Activated T-helper 1 cell treated with anti-CD3 and anti-CD28 coated beads, Interleukin-12 subunit alpha, Interleukin-12 subunit beta, Interleukin-2, Interleukin-4 antibody, amounts not matched to agents 30 ng/mL and 10 ng/mL and 1 ng/mL, durations not matched to agents 14 hours and 24 hours and 36 hours (primary cell): Measurements from ENCODE around the gene KCNH2. TPM values are rescaled to one million over a fixed set of nuclear protein-coding genes. Genes with fewer than 3 reads are reported as not detected.

Experiments
- DNase-seq: peaks from one replicate; pipeline ENCODE4 v3.0.0; 2021; ENCODE audit warnings: low spot score
- H3K27ac Mint-ChIP-seq: one replicate; pipeline ENCODE4 v1.8.0; 2021; ENCODE audit warnings: mild to moderate bottlenecking, mixed read lengths
- H3K27me3 Mint-ChIP-seq: one replicate; pipeline ENCODE4 v1.8.0; 2022; ENCODE audit warnings: mild to moderate bottlenecking, moderate library complexity, mixed read lengths; ENCODE audit not compliant: insufficient read depth
- H3K36me3 Mint-ChIP-seq: one replicate; pipeline ENCODE4 v1.8.0; 2021; ENCODE audit warnings: low read depth, mixed read lengths
- H3K4me1 Mint-ChIP-seq: one replicate; pipeline ENCODE4 v1.8.0; 2021; ENCODE audit warnings: low read depth, mixed read lengths
- H3K4me3 Mint-ChIP-seq: one replicate; pipeline ENCODE4 v1.8.0; 2021; ENCODE audit warnings: mild to moderate bottlenecking, moderate library complexity, mixed read lengths
- H3K9me3 Mint-ChIP-seq: one replicate; pipeline ENCODE4 v1.8.0; 2021; ENCODE audit warnings: mixed read lengths
- intact Hi-C: fragments of 100-400 bp; cut with micrococcal nuclease; formaldehyde crosslinking; loops from one replicate; pipeline ENCODE4 v1.15.1; 2024
- total RNA-seq: library from RNA; stranded (reverse); gene quantifications from 2 replicates; pipeline ENCODE4 v1.2.3, GENCODE V29; 2022

Gene KCNH2
- total RNA-seq, 1 donor from 2014 or later = 0.49 TPM

DNA sequence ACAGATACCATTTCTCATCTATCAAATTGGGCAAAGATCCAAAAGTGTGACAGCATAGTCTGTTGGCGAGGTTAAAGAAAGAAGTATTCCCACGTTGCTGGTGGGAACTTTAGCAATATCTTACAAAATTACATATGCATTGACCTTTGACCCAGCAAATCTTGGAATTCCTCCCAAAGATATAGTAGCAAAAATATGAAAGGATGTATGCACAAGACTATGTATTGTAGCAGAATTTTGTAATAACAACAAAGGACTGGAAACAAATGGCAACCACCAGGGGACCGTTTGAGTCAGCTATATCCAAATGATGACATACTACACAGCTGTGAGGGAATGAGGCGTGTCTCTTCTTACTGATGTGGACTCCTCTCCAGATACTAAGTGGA lies 50.2 kb downstream of the KCNH2 start:
- intact Hi-C loops = no loop called here
- Mint-ChIP-seq H3K9me3 (no peaks in the 10 kb centered on the region), H3K4me1 (peaks cover 5% of the 10 kb centered on the region), H3K27ac (no peak overlapping the region), H3K4me3 (no peak overlapping the region), H3K27me3 (peaks cover 34% of the 10 kb centered on the region), H3K36me3 (no peaks in the 10 kb centered on the region)
- no peak for DNase-seq

DNA sequence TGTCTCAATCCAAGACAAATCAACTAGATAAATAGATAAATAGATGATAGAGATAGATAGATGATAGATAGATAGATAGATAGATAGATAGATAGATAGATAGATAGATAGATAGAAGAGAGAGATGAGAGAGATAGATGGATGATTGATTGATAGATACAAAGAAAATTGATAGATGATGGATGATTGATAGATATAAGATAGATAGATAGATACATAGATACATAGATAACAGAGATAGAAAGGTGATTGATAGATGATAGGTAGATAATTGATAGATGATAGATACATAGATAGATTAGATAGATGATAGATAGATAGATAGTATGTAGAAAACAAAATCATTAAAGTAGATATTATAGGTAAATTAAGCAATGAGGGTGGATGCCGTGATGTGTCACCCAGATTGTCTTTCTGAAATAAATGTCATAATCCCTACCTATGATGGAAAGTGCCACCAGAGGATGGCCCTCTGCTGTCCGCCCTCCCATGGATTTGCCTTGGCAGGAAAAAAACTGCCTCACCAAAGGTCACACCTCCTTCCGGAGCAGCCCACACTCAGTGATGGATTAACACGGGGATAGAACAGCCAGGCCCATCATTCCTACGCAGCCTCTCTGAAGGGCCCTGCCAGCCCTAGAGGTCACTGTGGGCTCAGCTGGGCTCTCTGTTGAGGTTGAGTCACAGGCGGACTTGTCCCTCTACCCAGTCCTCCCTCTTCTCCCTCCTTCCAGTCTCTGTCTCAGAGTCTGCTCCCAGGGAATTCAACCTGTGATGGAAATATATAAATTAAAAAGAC lies 50.8 kb downstream of the KCNH2 start:
- H3K36me3 Mint-ChIP-seq = no peaks in the 10 kb centered on the region
- H3K4me3 Mint-ChIP-seq = no peak overlapping the region
- DNase-seq = no peak
- H3K9me3 Mint-ChIP-seq = no peaks in the 10 kb centered on the region
- no peak overlapping the region for H3K27ac Mint-ChIP-seq
- peaks cover 5% of the 10 kb centered on the region for H3K4me1 Mint-ChIP-seq
- intact Hi-C loops = no loop called here
- peaks cover 37% of the 10 kb centered on the region for H3K27me3 Mint-ChIP-seq

DNA sequence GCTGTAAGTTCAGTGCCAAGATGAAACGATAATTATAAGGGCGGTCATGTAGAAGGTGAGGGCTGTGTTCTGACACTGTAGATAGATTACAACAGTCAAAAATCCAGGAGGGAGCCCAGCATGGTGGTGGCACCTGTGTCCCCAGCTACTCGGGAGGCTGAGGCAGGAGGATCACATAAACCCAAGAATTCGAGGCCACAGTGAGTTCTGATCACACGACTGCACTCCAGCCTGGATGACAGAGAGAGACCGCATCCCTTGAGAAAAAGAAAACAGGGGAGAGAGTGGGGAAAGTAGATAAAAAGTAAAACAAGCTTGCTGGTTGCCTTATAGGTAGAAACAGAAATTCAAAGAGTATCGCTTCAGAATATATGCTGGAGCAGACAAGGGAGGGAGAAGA lies 52.1 kb downstream of the KCNH2 start:
- Mint-ChIP-seq H3K9me3 (no peaks in the 10 kb centered on the region), H3K27me3 (peaks cover 38% of the 10 kb centered on the region), H3K4me3 (no peak overlapping the region), H3K4me1 (peaks cover 5% of the 10 kb centered on the region), H3K27ac (no peak overlapping the region), H3K36me3 (no peaks in the 10 kb centered on the region)
- intact Hi-C loops = no loop called here
- DNase-seq = no peak

DNA sequence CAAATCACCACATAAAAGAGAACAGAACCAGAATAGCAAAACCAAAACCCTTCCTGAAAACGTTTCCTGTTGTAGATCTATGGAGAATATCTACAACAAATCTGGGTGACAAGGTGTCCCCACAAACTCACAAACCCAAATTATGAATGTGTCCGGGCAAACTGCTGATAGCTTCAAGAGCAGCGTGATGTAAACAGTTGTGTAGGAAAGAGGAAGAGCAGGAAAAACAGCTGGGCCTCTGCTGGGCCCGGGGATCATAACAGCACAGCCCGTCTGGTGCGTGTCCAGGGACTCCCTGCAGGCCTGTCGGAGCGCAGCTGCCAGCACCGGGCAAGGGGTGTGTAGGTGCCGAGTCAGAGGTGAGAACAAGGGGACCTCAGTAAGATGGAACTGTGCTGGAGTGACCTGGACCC lies 53.7 kb downstream of the KCNH2 start:
- intact Hi-C loops = no loop called here
- Mint-ChIP-seq H3K4me1 (peaks cover 5% of the 10 kb centered on the region), H3K4me3 (no peak overlapping the region), H3K27me3 (peaks cover 37% of the 10 kb centered on the region), H3K9me3 (no peaks in the 10 kb centered on the region), H3K27ac (no peak overlapping the region), H3K36me3 (no peaks in the 10 kb centered on the region)
- no peak for DNase-seq

DNA sequence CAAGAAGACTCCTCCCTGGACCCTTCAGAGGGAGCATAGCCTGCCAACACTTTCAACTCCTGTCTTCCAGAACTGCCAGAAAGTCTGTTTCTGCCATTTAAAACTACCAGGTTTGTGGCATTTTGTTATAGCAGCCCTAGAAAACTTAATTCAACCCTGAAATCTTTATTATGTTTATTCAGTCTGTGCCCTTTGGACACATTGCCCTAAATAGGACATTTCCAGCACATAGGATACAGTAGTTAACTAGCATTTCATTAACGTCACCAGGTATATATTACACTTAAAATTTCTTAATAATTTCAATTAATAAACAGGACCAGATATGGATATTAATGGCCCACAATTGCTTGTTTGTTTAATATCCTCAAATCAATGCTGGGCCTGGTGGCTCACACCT lies 54.3 kb downstream of the KCNH2 start:
- Mint-ChIP-seq H3K36me3 (no peaks in the 10 kb centered on the region), H3K27ac (no peak overlapping the region), H3K4me3 (no peak overlapping the region), H3K27me3 (peaks cover 37% of the 10 kb centered on the region), H3K4me1 (peaks cover 5% of the 10 kb centered on the region), H3K9me3 (no peaks in the 10 kb centered on the region)
- intact Hi-C loops = no loop called here
- no peak for DNase-seq

DNA sequence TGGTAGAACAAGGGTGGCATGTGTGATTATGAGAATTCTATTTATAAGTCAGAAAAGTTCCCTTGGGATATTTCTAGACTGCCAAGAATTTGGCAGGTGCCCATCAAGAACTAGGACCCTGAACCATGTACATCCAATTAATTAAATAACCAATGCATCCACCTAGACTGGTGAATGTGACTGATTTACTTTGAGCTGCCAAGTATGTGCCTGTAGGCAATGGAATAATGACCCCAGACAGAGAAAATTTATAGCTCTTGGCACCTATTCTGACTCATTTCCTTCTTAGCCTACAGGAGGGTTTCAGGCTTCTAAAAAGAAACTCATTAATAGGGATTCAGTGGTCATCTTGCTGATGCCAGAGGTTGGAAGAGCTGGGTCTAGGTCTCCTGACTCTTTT lies 54.9 kb downstream of the KCNH2 start:
- no peaks in the 10 kb centered on the region for H3K36me3 Mint-ChIP-seq
- DNase-seq = no peak
- intact Hi-C loops = no loop called here
- H3K4me1 Mint-ChIP-seq = peaks cover 5% of the 10 kb centered on the region
- H3K27me3 Mint-ChIP-seq = peaks cover 39% of the 10 kb centered on the region
- no peak overlapping the region for H3K4me3 Mint-ChIP-seq
- no peaks in the 10 kb centered on the region for H3K9me3 Mint-ChIP-seq
- no peak overlapping the region for H3K27ac Mint-ChIP-seq

DNA sequence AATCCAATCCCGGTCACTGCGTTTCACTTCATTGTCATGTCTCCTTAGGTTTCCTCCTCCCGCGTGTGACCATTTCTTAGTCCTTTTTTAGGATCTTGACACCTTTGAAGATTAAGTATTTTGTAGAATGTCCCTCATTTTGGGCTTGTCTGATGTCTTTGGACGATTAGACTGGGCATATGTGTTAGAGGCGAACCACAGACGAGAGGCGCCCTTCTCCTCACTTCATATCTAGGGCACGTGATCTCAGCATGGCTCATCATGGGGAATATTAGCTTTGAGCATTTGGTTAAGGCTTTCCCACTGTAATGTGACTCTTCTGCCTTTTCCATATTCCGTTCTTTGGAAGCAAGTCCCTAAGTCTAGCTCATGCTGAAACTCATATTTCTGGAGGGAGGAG lies 59.0 kb downstream of the KCNH2 start:
- no peak overlapping the region for H3K27ac Mint-ChIP-seq
- H3K9me3 Mint-ChIP-seq = no peaks in the 10 kb centered on the region
- intact Hi-C loops = no loop called here

DNA sequence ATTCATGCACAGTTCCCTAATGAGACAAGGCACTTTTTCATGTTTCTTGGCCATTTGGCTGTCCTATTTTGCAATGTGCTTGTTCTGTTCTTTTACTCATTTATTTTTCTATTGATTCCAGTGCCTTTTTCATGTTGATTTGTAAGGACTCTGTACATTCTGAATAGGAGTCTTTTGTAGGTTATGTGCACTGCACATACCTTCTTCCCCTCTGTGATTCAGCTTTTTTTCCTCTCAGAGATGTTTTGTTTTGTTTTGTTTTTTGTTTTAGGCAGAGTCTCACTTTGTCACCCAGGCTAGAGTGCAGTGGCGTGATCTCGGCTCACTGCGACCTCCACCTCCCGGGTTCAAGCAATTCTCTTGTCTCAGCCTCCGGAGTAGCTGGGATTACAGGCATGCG lies 59.7 kb downstream of the KCNH2 start:
- intact Hi-C loops = no loop called here
- no peak overlapping the region for H3K4me3 Mint-ChIP-seq
- no peaks in the 10 kb centered on the region for H3K36me3 Mint-ChIP-seq
- H3K27me3 Mint-ChIP-seq = peaks cover 38% of the 10 kb centered on the region
- no peak for DNase-seq
- H3K27ac Mint-ChIP-seq = no peak overlapping the region
- H3K4me1 Mint-ChIP-seq = no peaks in the 10 kb centered on the region
- H3K9me3 Mint-ChIP-seq = no peaks in the 10 kb centered on the region

More for the DNA sequence above, 59.0 kb downstream of the KCNH2 start:
- Mint-ChIP-seq H3K27me3 (peaks cover 38% of the 10 kb centered on the region), H3K4me3 (no peak overlapping the region), H3K36me3 (no peaks in the 10 kb centered on the region), H3K4me1 (peaks cover 1% of the 10 kb centered on the region)
- DNase-seq = no peak

DNA sequence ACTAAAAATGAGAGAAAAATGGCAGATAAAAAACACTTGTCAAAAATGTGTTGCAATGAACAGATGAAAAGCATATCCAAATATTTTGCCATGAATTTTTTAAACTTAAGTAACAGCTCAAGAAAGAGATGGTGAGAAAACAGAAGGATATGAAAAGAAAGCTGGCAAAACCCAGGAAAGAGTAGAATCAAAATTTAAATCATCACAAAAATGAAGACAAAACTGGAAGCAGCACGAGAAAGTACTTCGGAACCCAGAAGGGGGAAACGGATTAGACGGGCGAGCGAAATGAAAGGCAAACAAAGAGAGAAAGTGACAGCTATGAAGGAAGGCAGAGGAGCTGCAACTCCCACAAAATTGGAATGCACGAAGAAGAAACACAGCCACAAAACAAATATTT lies 60.2 kb downstream of the KCNH2 start:
- no peak overlapping the region for H3K27ac Mint-ChIP-seq
- H3K9me3 Mint-ChIP-seq = no peaks in the 10 kb centered on the region
- H3K27me3 Mint-ChIP-seq = peaks cover 38% of the 10 kb centered on the region
- no peak overlapping the region for H3K4me3 Mint-ChIP-seq
- intact Hi-C loops = no loop called here
- DNase-seq = no peak
- no peaks in the 10 kb centered on the region for H3K4me1 Mint-ChIP-seq
- H3K36me3 Mint-ChIP-seq = no peaks in the 10 kb centered on the region

DNA sequence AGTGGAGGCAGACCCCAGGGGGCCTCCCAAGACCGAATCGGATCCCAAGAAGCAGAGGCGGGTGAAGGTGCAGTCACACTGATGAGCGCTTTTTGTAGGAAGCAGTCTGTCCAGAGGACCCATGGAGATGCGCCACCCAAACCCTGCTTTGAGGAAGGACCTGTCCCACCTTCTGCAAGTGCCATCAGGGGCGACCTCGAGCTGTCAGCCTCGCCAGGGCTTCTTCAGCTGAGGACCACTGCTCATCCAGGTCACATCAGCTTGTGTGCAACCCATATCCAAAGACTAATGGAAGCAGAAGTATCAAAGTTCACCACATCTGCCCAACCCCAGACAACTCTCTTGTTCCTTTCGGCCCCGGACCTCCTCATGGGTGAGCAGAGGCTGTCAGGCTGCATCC lies 61.5 kb downstream of the KCNH2 start:
- no peaks in the 10 kb centered on the region for H3K36me3 Mint-ChIP-seq
- H3K9me3 Mint-ChIP-seq = no peaks in the 10 kb centered on the region
- H3K27ac Mint-ChIP-seq = no peak overlapping the region
- H3K4me1 Mint-ChIP-seq = no peaks in the 10 kb centered on the region
- no peak for DNase-seq
- no peak overlapping the region for H3K4me3 Mint-ChIP-seq
- intact Hi-C loops = no loop called here
- peaks cover 38% of the 10 kb centered on the region for H3K27me3 Mint-ChIP-seq

DNA sequence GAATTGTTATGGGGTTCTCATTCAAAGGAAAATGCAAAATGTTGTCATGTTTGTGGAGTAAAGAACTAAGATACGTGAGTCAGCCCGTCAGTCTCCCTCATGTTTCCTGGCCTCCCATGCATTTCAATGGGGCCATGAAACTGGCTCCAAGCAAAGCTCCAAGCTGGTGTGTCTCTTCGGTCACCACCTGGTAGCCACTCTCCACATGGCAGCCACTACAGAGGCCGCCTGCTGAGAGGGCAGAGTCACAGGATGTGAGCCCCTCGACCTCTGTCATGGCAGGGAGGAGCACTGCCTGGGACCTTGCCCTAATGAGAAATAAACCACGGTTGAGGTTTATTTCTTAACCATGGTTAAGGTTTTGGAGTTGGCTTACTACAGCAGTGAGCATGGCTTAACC lies 63.2 kb downstream of the KCNH2 start:
- DNase-seq = no peak
- no peak overlapping the region for H3K4me3 Mint-ChIP-seq
- intact Hi-C loops = no loop called here
- H3K27ac Mint-ChIP-seq = no peak overlapping the region
- no peaks in the 10 kb centered on the region for H3K9me3 Mint-ChIP-seq
- H3K4me1 Mint-ChIP-seq = no peaks in the 10 kb centered on the region
- H3K36me3 Mint-ChIP-seq = no peaks in the 10 kb centered on the region
- H3K27me3 Mint-ChIP-seq = peaks cover 41% of the 10 kb centered on the region

DNA sequence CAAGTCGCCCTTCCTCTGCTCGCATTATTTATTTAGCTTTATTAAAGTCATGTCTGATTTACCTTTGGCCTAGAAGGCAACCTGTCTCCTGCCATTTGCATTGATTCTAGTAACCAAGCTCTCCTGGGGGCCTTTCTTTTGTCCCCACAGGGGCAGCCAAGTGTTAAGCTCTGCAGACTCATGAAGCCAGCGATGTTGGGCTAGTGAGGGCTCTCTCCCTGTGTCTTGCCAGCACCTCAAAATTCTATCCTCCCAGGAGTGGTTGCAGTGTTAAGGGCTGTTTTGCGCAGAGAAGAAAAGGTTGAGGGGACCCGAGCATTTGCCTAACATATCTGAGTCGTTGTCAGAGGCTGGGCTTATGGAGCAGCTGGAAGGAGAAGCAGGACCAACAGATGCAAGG lies 63.9 kb downstream of the KCNH2 start:
- intact Hi-C loops = no loop called here
- Mint-ChIP-seq H3K36me3 (no peaks in the 10 kb centered on the region), H3K9me3 (no peaks in the 10 kb centered on the region), H3K27me3 (peaks cover 43% of the 10 kb centered on the region), H3K27ac (no peak overlapping the region), H3K4me3 (no peak overlapping the region), H3K4me1 (peaks cover 4% of the 10 kb centered on the region)
- DNase-seq = no peak

DNA sequence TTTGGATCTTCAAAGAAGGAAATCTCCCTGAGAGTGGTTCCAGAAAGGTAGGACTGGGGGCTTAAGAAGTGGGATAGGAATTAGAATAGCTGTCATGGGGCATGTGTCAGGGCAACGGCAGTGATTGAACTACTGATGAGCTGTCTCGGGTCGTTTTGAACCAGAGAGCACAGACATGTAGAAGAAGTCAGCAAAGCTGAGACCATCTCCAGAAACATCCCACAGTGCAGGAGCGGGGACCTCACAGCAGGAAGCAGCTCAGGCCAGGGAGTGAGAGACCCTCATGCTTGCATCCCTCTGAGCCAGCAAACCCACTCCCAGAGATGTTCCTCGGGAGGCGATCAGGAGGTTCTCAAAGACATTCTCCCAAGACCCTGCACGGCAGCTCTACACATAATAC lies 65.7 kb downstream of the KCNH2 start:
- Mint-ChIP-seq H3K4me3 (no peak overlapping the region), H3K27me3 (peaks cover 40% of the 10 kb centered on the region)

More for the DNA sequence above, 65.7 kb downstream of the KCNH2 start:
- Mint-ChIP-seq H3K4me1 (peaks cover 6% of the 10 kb centered on the region), H3K27ac (no peak overlapping the region), H3K36me3 (no peaks in the 10 kb centered on the region), H3K9me3 (no peaks in the 10 kb centered on the region)
- intact Hi-C loops = no loop called here
- no peak for DNase-seq
